Endothelial cell of umbilical vein (primary cell): Measurements from ENCODE around the gene ARHGEF28. TPM values are rescaled to one million over a fixed set of nuclear protein-coding genes. Genes with fewer than 3 reads are reported as not detected.

Experiments used
- BruUV-seq: library from RNA; stranded (reverse); fragments of 400-500 nt; replicated peaks from 2 replicates; lab custom pipeline; 2021; lab: Mats Ljungman, UMichigan
- CTCF ChIA-PET: fragments of 300-600, 350-600 bp; sonication (Branson Sonifier 250); formaldehyde crosslinking; loops from one replicate; lab custom pipeline; 2021; ENCODE audit warnings: antibody characterized with exemption, inconsistent platforms; lab: Charles Lee
- POLR2A ChIA-PET: fragments of 300-600, 350-600 bp; sonication (Branson Sonifier 250); formaldehyde crosslinking; loops from one replicate; lab custom pipeline; 2021; ENCODE audit warnings: antibody characterized with exemption, inconsistent platforms; lab: Charles Lee
- DNase-seq: peaks from one replicate; pipeline ENCODE4 v3.0.0-alpha.2; 2011; ENCODE audit warnings: low read depth, low spot score
- FAIRE-seq: peaks from 2 replicates; lab custom pipeline; 2011; peaks lifted over from hg19 to GRCh38; lab: Jason Lieb, UNC
- H2AFZ ChIP-seq: 2 replicates; pipeline ENCODE4 v1.6.0; 2012; ENCODE audit warnings: low read depth, low read length, control low read depth, inconsistent platforms
- H3K27ac ChIP-seq: 2 replicates; pipeline ENCODE4 v1.5.1; 2011; ENCODE audit warnings: low read depth, mild to moderate bottlenecking, control low read depth, low read length, moderate library complexity; ENCODE audit not compliant: insufficient read depth
- H3K27me3 ChIP-seq, 2 experiments: 2 replicates each; pipeline versions ENCODE4 v1.6.0 to v1.6.1; 2011; ENCODE audit warnings: low read length in 2 of 2, mixed read lengths in 1 of 2; ENCODE audit not compliant: control insufficient read depth in 2 of 2, insufficient read depth in 2 of 2
- H3K36me3 ChIP-seq, 2 experiments: 2 replicates in 1 of 2; 3 replicates in 1 of 2; pipeline ENCODE4 v1.5.1; 2011; ENCODE audit warnings: low read length in 2 of 2, mild to moderate bottlenecking in 1 of 2, moderate library complexity in 1 of 2; ENCODE audit not compliant: control insufficient read depth in 2 of 2, insufficient read depth in 2 of 2; ENCODE audit errors: extremely low read depth in 1 of 2
- H3K4me1 ChIP-seq: 3 replicates; pipeline ENCODE4 v1.5.1; 2011; ENCODE audit warnings: mild to moderate bottlenecking, low read length; ENCODE audit not compliant: control insufficient read depth, insufficient read depth; ENCODE audit errors: extremely low read depth
- H3K4me2 ChIP-seq: 2 replicates; pipeline ENCODE4 v1.6.1; 2011; ENCODE audit warnings: low read length, control low read depth, mixed read lengths; ENCODE audit not compliant: insufficient read depth
- H3K4me3 ChIP-seq, 3 experiments: fragments of 200-600 bp in 1 of 3; sonication (generic), shearing (Covaris generic) in 1 of 3; replicated peaks in 1 of 3; 2 replicates each; pipeline ENCODE4 v1.5.1; 2011 to 2016; ENCODE audit warnings: control low read depth in 3 of 3, low read length in 3 of 3, mild to moderate bottlenecking in 2 of 3, inconsistent platforms in 1 of 3, low read depth in 1 of 3, moderate library complexity in 1 of 3; ENCODE audit not compliant: insufficient read depth in 1 of 3
- H3K79me2 ChIP-seq: 2 replicates; pipeline ENCODE4 v1.6.0; 2012; ENCODE audit warnings: low read length, inconsistent platforms; ENCODE audit not compliant: control insufficient read depth, insufficient read depth
- H3K9ac ChIP-seq: replicated peaks from 2 replicates; pipeline ENCODE3; 2011; ENCODE audit warnings: low read length, control low read depth; ENCODE audit not compliant: insufficient read depth; ENCODE audit errors: extremely low read depth
- H3K9me1 ChIP-seq: replicated peaks from 3 replicates; pipeline ENCODE4 v1.6.0; 2011; ENCODE audit warnings: mild to moderate bottlenecking, low read length; ENCODE audit not compliant: control insufficient read depth, insufficient read depth; ENCODE audit errors: extremely low read depth
- H3K9me3 ChIP-seq: replicated peaks from 2 replicates; pipeline ENCODE4 v1.5.1; 2012; ENCODE audit warnings: low read length, inconsistent platforms; ENCODE audit not compliant: control insufficient read depth, insufficient read depth
- H4K20me1 ChIP-seq: replicated peaks from 2 replicates; pipeline ENCODE3; 2011; ENCODE audit warnings: mild to moderate bottlenecking, low read length; ENCODE audit not compliant: control insufficient read depth, insufficient read depth; ENCODE audit errors: extremely low read depth
- EZH2 ChIP-seq: IDR thresholded peaks from 2 replicates; pipeline ENCODE4 v1.6.1; 2012; ENCODE audit warnings: borderline replicate concordance, low read depth, mild to moderate bottlenecking, moderate library complexity, low read length, inconsistent platforms; ENCODE audit not compliant: severe bottlenecking
- FOS ChIP-seq: IDR thresholded peaks from 2 replicates; pipeline ENCODE4 v1.6.1; 2011; ENCODE audit warnings: mild to moderate bottlenecking, low read length, moderate library complexity, borderline replicate concordance; ENCODE audit not compliant: insufficient read depth
- GATA2 ChIP-seq: IDR thresholded peaks from 2 replicates; pipeline ENCODE4 v1.7.0; 2011; ENCODE audit warnings: low read depth, mild to moderate bottlenecking, moderate library complexity, mixed read lengths, low read length; ENCODE audit not compliant: insufficient read length, insufficient read depth
- JUN ChIP-seq: IDR thresholded peaks from 2 replicates; pipeline ENCODE4 v1.6.1; 2011; ENCODE audit warnings: borderline replicate concordance, low read depth; ENCODE audit not compliant: insufficient read length, insufficient read depth
- MAX ChIP-seq: IDR thresholded peaks from 2 replicates; pipeline ENCODE4 v1.6.1; 2011; ENCODE audit not compliant: insufficient read depth, insufficient read length
- MYC ChIP-seq: IDR thresholded peaks from one replicate; pipeline ENCODE4 v1.6.1; 2011; ENCODE audit warnings: mild to moderate bottlenecking, low read depth, low read length
- POLR2A ChIP-seq: IDR thresholded peaks from 2 replicates; pipeline ENCODE4 v1.6.1; 2012; ENCODE audit warnings: low read depth, mild to moderate bottlenecking, control low read depth, low read length
- POLR2AphosphoS5 ChIP-seq: IDR thresholded peaks from 2 replicates; pipeline ENCODE4 v1.6.1; 2012; ENCODE audit warnings: low read depth, mild to moderate bottlenecking, control low read depth, low read length, moderate library complexity; ENCODE audit not compliant: insufficient read depth
- dilution Hi-C: fragments of 300-500 bp; cut with MboI; formaldehyde crosslinking; loops from one replicate; pipeline ENCODE4 v1.15.0; 2019; ENCODE audit warnings: low sequenced_read_pairs; ENCODE audit not compliant: extremely low pct_ligation_motif_present
- intact Hi-C: fragments of 100-400 bp; cut with micrococcal nuclease; formaldehyde crosslinking; loops from one replicate; pipeline ENCODE4 v1.10.0; 2022
- polyA plus RNA-seq, 4 experiments: library from polyadenylated mRNA; depleted of rRNA in 3 of 4; stranded (reverse) in 3 of 4; unstranded in 1 of 4; fragments of >200 nt; gene quantifications; 2 replicates each; pipeline versions ENCODE4 v1.2.1 to v1.2.3, GENCODE V29; 2011 to 2012; ENCODE audit warnings: missing spikeins in 1 of 4
- total RNA-seq: library from RNA; stranded (reverse); gene quantifications from 2 replicates; pipeline ENCODE4 v1.2.3, GENCODE V29; 2021
- TF ChIP-seq, protein P1 (sequence below), 2 donors: IDR thresholded peaks; 1 replicate in 1 of 2; 2 replicates in 1 of 2; pipeline ENCODE4 v1.5.1; 2011; ENCODE audit warnings: low read length in 2 of 2, mild to moderate bottlenecking in 2 of 2, moderate library complexity in 2 of 2, control low read depth in 1 of 2, inconsistent platforms in 1 of 2, low read depth in 1 of 2; ENCODE audit not compliant: insufficient read depth in 1 of 2; ENCODE audit errors: extremely low read depth in 1 of 2

Gene ARHGEF28
- total and polyA plus RNA-seq, 2 donors (not counting 3 experiments of a cell fraction or from before 2014, with no cell fraction given) = 29.5 to 108 TPM

GRCh38 chr5:73928476-73929070, 302.6 kb downstream of the ARHGEF28 start:
- intact Hi-C loops (no loop called here), dilution Hi-C loops (no loop called here)
- no peak for FAIRE-seq
- TF ChIP-seq MYC (no peak), MAX (no peak), EZH2 (no peak), GATA2 (no peak), JUN (no peak), FOS (no peak), POLR2A (no peak), POLR2AphosphoS5 (no peak)
- TF ChIP-seq, protein P1, sequence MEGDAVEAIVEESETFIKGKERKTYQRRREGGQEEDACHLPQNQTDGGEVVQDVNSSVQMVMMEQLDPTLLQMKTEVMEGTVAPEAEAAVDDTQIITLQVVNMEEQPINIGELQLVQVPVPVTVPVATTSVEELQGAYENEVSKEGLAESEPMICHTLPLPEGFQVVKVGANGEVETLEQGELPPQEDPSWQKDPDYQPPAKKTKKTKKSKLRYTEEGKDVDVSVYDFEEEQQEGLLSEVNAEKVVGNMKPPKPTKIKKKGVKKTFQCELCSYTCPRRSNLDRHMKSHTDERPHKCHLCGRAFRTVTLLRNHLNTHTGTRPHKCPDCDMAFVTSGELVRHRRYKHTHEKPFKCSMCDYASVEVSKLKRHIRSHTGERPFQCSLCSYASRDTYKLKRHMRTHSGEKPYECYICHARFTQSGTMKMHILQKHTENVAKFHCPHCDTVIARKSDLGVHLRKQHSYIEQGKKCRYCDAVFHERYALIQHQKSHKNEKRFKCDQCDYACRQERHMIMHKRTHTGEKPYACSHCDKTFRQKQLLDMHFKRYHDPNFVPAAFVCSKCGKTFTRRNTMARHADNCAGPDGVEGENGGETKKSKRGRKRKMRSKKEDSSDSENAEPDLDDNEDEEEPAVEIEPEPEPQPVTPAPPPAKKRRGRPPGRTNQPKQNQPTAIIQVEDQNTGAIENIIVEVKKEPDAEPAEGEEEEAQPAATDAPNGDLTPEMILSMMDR (IDR thresholded peaks at IDR 0.05; ENCODE audit: extremely low read depth in 1 of 2, insufficient read depth in 1 of 2, low read depth in 1 of 2, low read length in 2 of 2) = no peak
- no peaks in the 10 kb centered on the region for H4K20me1 ChIP-seq
- H3K9me1 ChIP-seq = no peaks in the 10 kb centered on the region
- H2AFZ ChIP-seq = no peak overlapping the region
- CTCF ChIA-PET = no interaction called here
- no peaks in the 10 kb centered on the region for H3K4me1 ChIP-seq
- no peaks in the 10 kb centered on the region for H3K9me3 ChIP-seq
- H3K4me2 ChIP-seq = no peak overlapping the region
- no TSS peak for BruUV-seq
- peaks cover 7% of the 10 kb centered on the region in 2 experiments for H3K36me3 ChIP-seq
- H3K27ac ChIP-seq = no peak overlapping the region
- no peak for DNase-seq
- H3K4me3 ChIP-seq = no peak overlapping the region
- H3K79me2 ChIP-seq = no peaks in the 10 kb centered on the region
- POLR2A ChIA-PET = no interaction called here
- no peak overlapping the region for H3K9ac ChIP-seq
- H3K27me3 ChIP-seq = no peaks in the 10 kb centered on the region
